Keratinocyte (primary cell): ENCODE results near the gene NRP1. TPM values are rescaled to one million over a fixed set of nuclear protein-coding genes. Genes with fewer than 3 reads are reported as not detected.

Experiments
- DNase-seq: peaks from one replicate; pipeline ENCODE4 v3.0.0-alpha.2; 2011; ENCODE audit warnings: low read depth, missing footprints, low spot score
- FAIRE-seq: peaks from 2 replicates; lab custom pipeline; 2011; peaks lifted over from hg19 to GRCh38; lab: Jason Lieb, UNC
- H2AFZ ChIP-seq: 2 replicates; pipeline ENCODE4 v1.6.0; 2012; ENCODE audit warnings: low read length, control low read depth, inconsistent platforms; ENCODE audit not compliant: control insufficient read depth
- H3K27ac ChIP-seq: 2 replicates; pipeline ENCODE4 v1.5.1; 2011; ENCODE audit warnings: low read length; ENCODE audit not compliant: control insufficient read depth, insufficient read depth
- H3K27me3 ChIP-seq: 3 replicates; pipeline ENCODE4 v1.6.0; 2011; ENCODE audit warnings: low read length; ENCODE audit not compliant: control insufficient read depth, insufficient read depth; ENCODE audit errors: extremely low read depth
- H3K36me3 ChIP-seq, 2 experiments: 2 replicates in 1 of 2; 3 replicates in 1 of 2; pipeline ENCODE4 v1.5.1; 2011; ENCODE audit warnings: low read length in 2 of 2, mild to moderate bottlenecking in 1 of 2; ENCODE audit not compliant: control insufficient read depth in 2 of 2, insufficient read depth in 2 of 2; ENCODE audit errors: extremely low read depth in 1 of 2
- H3K4me1 ChIP-seq: 3 replicates; pipeline ENCODE4 v1.5.1; 2011; ENCODE audit warnings: low read length; ENCODE audit not compliant: control insufficient read depth, insufficient read depth; ENCODE audit errors: extremely low read depth
- H3K4me2 ChIP-seq: 3 replicates; pipeline ENCODE4 v1.6.0; 2011; ENCODE audit warnings: low read depth, low read length; ENCODE audit not compliant: control insufficient read depth, insufficient read depth; ENCODE audit errors: extremely low read depth
- H3K4me3 ChIP-seq, 3 experiments: fragments of 200-600 bp in 1 of 3; sonication (generic) in 1 of 3; 2 replicates in 2 of 3; 3 replicates in 1 of 3; pipeline ENCODE4 v1.5.1; 2011 to 2016; ENCODE audit warnings: low read length in 3 of 3, mild to moderate bottlenecking in 3 of 3, control low read depth in 2 of 3, inconsistent platforms in 1 of 3, low read depth in 1 of 3, mixed read lengths in 1 of 3, mixed run types in 1 of 3, moderate library complexity in 1 of 3; ENCODE audit not compliant: control insufficient read depth in 2 of 3, insufficient read depth in 2 of 3; ENCODE audit errors: extremely low read depth in 1 of 3
- H3K79me2 ChIP-seq: 2 replicates; pipeline ENCODE4 v1.6.0; 2012; ENCODE audit warnings: low read length; ENCODE audit not compliant: control insufficient read depth, insufficient read depth
- H3K9ac ChIP-seq: 3 replicates; pipeline ENCODE4 v1.6.0; 2011; ENCODE audit warnings: low read length; ENCODE audit not compliant: control insufficient read depth, insufficient read depth; ENCODE audit errors: extremely low read depth
- H3K9me1 ChIP-seq: 3 replicates; pipeline ENCODE4 v1.6.0; 2011; ENCODE audit warnings: low read length; ENCODE audit not compliant: control insufficient read depth, insufficient read depth; ENCODE audit errors: extremely low read depth
- H3K9me3 ChIP-seq: 2 replicates; pipeline ENCODE4 v1.5.1; 2012; ENCODE audit warnings: low read depth, low read length; ENCODE audit not compliant: control insufficient read depth
- H4K20me1 ChIP-seq: 3 replicates; pipeline ENCODE4 v1.6.0; 2011; ENCODE audit warnings: low read length; ENCODE audit not compliant: control insufficient read depth, insufficient read depth; ENCODE audit errors: extremely low read depth
- CTCF ChIP-seq, 3 experiments: IDR thresholded peaks in 1 of 3; conservative IDR thresholded peaks in 1 of 3; optimal IDR thresholded peaks in 1 of 3; 2 replicates in 2 of 3; 3 replicates in 1 of 3; pipeline versions ENCODE3 to v1.5.1; 2011; ENCODE audit warnings: low read length in 3 of 3, mild to moderate bottlenecking in 3 of 3, moderate library complexity in 2 of 3, control low read depth in 1 of 3, inconsistent platforms in 1 of 3; ENCODE audit not compliant: insufficient read depth in 2 of 3; ENCODE audit errors: extremely low read depth in 1 of 3
- EZH2 ChIP-seq: IDR thresholded peaks from one replicate; pipeline ENCODE4 v1.6.1; 2012; ENCODE audit warnings: inconsistent platforms, mild to moderate bottlenecking, low read length, moderate library complexity
- dilution Hi-C: fragments of 300-500 bp; cut with MboI; formaldehyde crosslinking; loops from one replicate; pipeline ENCODE4 v1.7.0; 2020; ENCODE audit warnings: low sequenced_read_pairs; ENCODE audit not compliant: extremely low pct_ligation_motif_present
- polyA plus RNA-seq, 5 experiments: library from polyadenylated mRNA; depleted of rRNA in 3 of 5; stranded (reverse) in 3 of 5; stranded (forward) in 1 of 5; unstranded in 1 of 5; fragments of >200 nt; gene quantifications; 1 replicate in 1 of 5; 2 replicates in 3 of 5; 3 replicates in 1 of 5; pipeline versions ENCODE4 v1.2.1 to v1.2.3, GENCODE V29; 2011 to 2012; ENCODE audit warnings: missing spikeins in 2 of 5, low read depth in 1 of 5, low replicate concordance in 1 of 5
- small RNA-seq, 3 experiments: library from RNA; depleted of rRNA; stranded (forward); fragments of <200 nt; gene quantifications; one replicate each; pipeline ENCODE3, GENCODE V24; 2012; ENCODE audit warnings: low read depth in 3 of 3, low replicate concordance in 1 of 3; ENCODE audit not compliant: insufficient read length in 3 of 3

The NRP1 gene
- polyA plus RNA-seq, 1 donor (not counting 4 experiments of a cell fraction or from before 2014, with no cell fraction given) = 36.2 TPM

DNA sequence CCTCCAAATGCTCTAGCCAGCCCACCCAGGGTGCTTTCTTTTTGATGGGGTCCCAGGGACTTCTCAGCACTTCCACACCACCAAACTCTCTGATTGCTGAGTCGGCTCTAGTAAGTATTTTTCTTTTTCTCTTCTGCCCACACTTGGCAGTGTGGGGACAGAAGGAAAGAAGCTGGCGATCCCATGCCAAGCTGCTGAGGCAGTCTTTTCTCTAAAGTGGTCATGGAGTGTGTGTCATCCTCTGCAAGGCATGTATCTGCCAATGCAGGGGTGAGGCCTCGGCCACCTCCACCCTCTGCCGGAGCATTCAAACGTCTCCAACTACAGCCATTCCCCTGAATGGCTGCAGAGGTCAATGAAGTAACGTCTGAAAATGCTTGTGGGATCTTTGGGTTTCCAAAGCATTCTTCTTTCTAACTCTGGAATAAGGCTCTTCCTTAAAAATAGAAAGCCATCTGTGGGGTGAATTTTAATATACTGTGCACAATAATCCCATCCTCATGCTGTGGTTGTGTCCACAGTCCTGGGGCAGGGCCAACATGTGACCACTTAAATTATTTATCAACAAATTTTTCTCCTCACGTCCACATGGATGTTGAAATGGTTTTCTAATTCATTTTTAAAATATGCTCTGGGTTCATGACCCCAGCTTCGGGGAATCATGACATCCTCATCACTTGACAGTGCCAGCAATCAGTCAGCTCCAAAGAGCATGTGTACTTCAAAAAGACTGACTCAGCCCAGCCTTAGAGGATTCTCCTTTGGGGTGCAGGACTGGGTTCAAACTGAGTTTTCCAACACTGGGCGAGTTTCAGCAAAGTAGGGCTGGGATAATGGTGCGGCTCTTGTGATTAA, 205.1 kb downstream of the NRP1 start:
- Histone ChIP-seq H4K20me1 (no peaks in the 10 kb centered on the region), H3K4me2 (peak overlapping the region; percentile 31), H3K4me3 (no peak overlapping the region), H3K9me3 (no peaks in the 10 kb centered on the region), H3K27ac (peak overlapping the region; percentile 66), H3K79me2 (no peaks in the 10 kb centered on the region), H3K27me3 (no peaks in the 10 kb centered on the region), H3K4me1 (peaks cover 65% of the 10 kb centered on the region), H3K36me3 (no peaks in the 10 kb centered on the region), H2AFZ (peak overlapping the region; percentile 11), H3K9me1 (no peaks in the 10 kb centered on the region), H3K9ac (peak overlapping the region; percentile 23)
- peak; percentile 32 for DNase-seq
- no peak for TF ChIP-seq EZH2
- TF ChIP-seq CTCF (optimal IDR thresholded peaks at IDR 0.05 in 1 of 3, IDR thresholded peaks at IDR 0.05 in 1 of 3, conservative IDR thresholded peaks at IDR 0.05 in 1 of 3; ENCODE audit: extremely low read depth in 1 of 3, insufficient read depth in 2 of 3, low read length in 3 of 3) = peak in 1 of 3 experiments; percentile 4
- dilution Hi-C loops = no loop called here
- peak; percentile 83 for FAIRE-seq

DNA sequence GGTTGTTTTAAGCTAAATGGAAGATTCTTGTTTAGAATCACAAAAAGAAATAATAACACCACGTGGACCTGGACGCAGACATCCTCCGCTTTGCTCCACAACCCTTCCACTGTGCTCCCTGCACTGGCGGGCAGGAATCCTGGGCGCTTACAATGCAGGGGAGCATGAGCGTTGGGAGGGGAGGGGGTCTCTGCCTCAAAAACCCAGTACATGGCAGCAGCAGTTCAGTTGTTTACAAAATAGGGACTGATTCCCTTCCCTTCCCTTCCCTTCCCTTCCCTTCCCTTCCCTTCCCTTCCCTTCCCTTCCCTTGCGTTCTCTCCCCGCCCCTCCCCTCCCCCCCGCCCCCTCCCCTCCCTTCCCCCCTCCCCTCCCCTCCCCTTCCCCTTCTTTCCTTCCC, 206.8 kb downstream of the NRP1 start:
- Histone ChIP-seq H3K79me2 (no peaks in the 10 kb centered on the region), H3K9me3 (no peaks in the 10 kb centered on the region), H3K4me1 (peaks cover 49% of the 10 kb centered on the region), H3K9ac (no peak overlapping the region), H3K27me3 (no peaks in the 10 kb centered on the region), H3K4me3 (no peak overlapping the region), H2AFZ (no peak overlapping the region), H3K4me2 (no peak overlapping the region), H4K20me1 (no peaks in the 10 kb centered on the region), H3K9me1 (no peaks in the 10 kb centered on the region), H3K36me3 (no peaks in the 10 kb centered on the region), H3K27ac (no peak overlapping the region)
- FAIRE-seq (no peak), DNase-seq (no peak)
- no peak for TF ChIP-seq CTCF (optimal IDR thresholded peaks at IDR 0.05 in 1 of 3, IDR thresholded peaks at IDR 0.05 in 1 of 3, conservative IDR thresholded peaks at IDR 0.05 in 1 of 3; ENCODE audit: extremely low read depth in 1 of 3, insufficient read depth in 2 of 3, low read length in 3 of 3)
- no peak for TF ChIP-seq EZH2
- dilution Hi-C loops = no loop called here

Small RNA genes lying within 50 kb of the gene (small RNA-seq; reads per million reads assigned to genes)
- gene AL353600.1 (0 reads per million in 3 experiments), gene RN7SL398P (0 reads per million in 3 experiments)
